ENCODE results near the gene SLC6A3.
"Not testable (repeated sequence)": the region's sequence is repeated elsewhere in the genome, so short reads cannot be mapped to it uniquely, and the experiment has no call there.

The SLC6A3 gene

GRCh38 chr5:1439388-1440097, 5.7 kb downstream of the SLC6A3 start:
- no peak for DNase-seq

GRCh38 chr5:1438871-1439270, 6.4 kb downstream of the SLC6A3 start:
- no peak for DNase-seq

- no peak for DNase-seq
Measured at GRCh38 chr5:1437876-1438559, 7.2 kb downstream of the SLC6A3 start.

- DNase-seq, result peak; percentile 52
Measured at GRCh38 chr5:1437226-1437829, 7.9 kb downstream of the SLC6A3 start.

GRCh38 chr5:1436681-1437080, 8.6 kb downstream of the SLC6A3 start:
- no peak for DNase-seq

GRCh38 chr5:1436036-1436435, 9.2 kb downstream of the SLC6A3 start:
- no peak for DNase-seq

- DNase-seq, result no peak
Measured at GRCh38 chr5:1435369-1435768, 9.9 kb downstream of the SLC6A3 start.

GRCh38 chr5:1432296-1432695, 12.9 kb downstream of the SLC6A3 start:
- no peak for DNase-seq

GRCh38 chr5:1431896-1432295, 13.3 kb downstream of the SLC6A3 start:
- DNase-seq, result no peak

- DNase-seq, result no peak
Measured at GRCh38 chr5:1431021-1431811, 14.0 kb downstream of the SLC6A3 start.

- no peak for DNase-seq
Measured at GRCh38 chr5:1430121-1430795, 15.0 kb downstream of the SLC6A3 start.

GRCh38 chr5:1429496-1429895, 15.7 kb downstream of the SLC6A3 start:
- DNase-seq, result no peak

- DNase-seq, result no peak
Measured at GRCh38 chr5:1429066-1429465, 16.2 kb downstream of the SLC6A3 start.

- no peak for DNase-seq
Measured at GRCh38 chr5:1428107-1428506, 17.1 kb downstream of the SLC6A3 start.

GRCh38 chr5:1424716-1425115, 20.5 kb downstream of the SLC6A3 start:
- no peak for DNase-seq

- no peak for DNase-seq
Measured at GRCh38 chr5:1423901-1424603, 21.2 kb downstream of the SLC6A3 start.

GRCh38 chr5:1422522-1422921, 22.7 kb downstream of the SLC6A3 start:
- not testable (repeated sequence) for DNase-seq

GRCh38 chr5:1421521-1422341, 23.5 kb downstream of the SLC6A3 start:
- DNase-seq, result no peak

- no peak for DNase-seq
Measured at GRCh38 chr5:1420211-1421195, 24.7 kb downstream of the SLC6A3 start.
